NCI-H526 treated with DMSO at 0.1 percent for 48 hours (cell line): ENCODE measurements around the gene STRN3.

Experiments
- DNase-seq: peaks from one replicate; lab custom pipeline; 2025; lab: John Stamatoyannopoulos, UW

STRN3 gene

DNA sequence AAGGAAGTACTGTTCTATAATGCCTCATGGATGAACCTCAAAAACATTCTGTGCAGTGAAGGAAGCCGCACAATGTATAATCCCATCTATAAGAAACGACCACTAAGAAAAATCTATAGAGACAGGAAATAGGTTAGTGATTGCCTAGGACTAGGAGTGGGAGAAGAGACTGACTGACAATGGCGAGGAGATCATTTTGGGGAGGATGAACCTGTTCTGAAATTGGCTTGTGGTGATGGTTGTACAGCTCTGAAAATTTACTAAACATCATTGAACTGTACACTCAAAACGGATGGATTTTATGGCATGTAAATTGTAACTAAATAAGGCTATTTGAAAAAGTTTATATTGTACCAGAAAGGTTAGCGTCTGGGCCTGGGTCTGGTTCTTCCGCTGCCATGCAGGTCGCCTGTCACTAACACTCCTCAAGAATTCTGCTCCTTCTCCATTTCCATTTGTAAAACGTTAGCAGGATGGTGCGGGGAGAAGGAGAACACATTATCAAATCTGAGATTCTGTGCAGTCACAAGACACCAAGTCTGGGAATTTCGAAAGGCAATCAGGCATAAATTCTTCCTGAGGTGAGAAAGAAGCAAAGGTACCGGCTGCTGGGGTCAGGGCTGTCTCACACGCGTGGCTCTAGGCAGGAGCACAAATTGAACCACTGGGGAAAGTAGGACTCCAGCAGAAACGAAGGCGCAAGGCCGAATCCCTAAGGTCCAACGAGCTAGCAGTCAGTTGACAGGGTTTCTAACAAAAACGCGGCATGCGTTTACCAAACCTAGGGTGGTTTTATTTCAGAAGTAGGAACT is 152.7 kb downstream of the STRN3 start:
- no peak for DNase-seq

DNA sequence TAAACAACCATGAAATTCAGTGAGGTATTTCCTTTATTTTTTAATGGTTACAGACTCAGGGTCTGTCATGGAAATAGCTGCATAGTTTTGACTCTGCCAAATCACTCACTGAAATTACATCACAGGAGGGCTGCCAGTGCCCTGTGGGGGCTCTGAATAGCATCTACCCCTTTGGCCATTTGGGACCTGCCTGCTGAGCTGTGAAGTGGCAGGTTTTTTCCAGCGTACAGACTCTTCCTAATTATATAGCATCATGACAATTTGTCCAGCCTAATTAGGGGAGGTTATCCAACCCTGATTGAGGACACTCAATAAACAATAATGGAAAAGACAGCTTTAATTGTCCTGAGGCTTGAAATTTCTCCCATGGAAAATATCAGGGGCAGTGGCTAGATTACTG is 153.6 kb downstream of the STRN3 start:
- no peak for DNase-seq

DNA sequence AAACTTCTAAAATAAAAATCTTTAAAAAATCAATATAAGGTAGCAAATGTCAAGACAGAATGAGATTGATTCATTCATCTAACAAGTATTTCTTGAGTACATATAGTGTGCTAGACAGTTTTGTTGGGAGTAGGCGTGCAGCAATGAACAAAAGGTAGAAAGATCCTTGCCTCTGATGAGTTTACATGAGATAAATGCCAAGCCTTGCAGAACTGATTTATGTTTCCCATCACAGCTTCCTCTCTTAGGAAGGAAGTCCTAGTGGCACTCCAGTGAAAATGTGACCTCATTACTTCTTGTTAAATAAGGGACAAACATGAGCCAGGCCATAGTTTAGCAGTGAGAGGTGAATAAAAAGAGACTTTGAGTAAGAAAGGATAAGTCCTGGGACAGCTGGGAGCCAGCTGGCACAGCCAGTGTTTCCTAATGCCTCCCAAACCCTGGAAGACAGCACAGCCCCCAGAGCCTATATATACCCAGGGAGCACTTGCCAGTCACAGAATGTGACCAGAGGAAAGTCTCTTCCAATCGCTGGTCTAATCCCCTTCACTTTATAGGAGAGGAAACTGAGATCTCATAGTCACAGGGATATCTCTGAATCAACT is 156.5 kb downstream of the STRN3 start:
- no peak for DNase-seq

DNA sequence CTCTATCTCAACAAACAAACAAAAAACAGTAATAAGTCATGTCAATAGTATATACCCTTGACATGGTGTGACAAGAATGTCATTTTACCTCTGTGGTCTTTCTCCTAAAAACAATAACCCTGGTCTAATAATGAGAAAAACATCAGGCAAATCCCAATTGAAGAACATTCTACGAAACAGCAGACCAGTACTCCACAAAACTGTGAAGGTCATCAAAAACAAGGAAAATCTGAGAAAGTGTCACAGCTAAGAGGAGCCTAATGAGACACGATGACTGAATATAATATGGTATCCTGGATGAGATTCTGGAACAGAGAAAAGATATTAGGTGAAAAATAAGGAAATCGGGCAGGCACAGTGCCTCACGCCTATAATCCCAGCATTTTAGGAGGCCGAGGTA is 157.4 kb downstream of the STRN3 start:
- DNase-seq, result no peak

DNA sequence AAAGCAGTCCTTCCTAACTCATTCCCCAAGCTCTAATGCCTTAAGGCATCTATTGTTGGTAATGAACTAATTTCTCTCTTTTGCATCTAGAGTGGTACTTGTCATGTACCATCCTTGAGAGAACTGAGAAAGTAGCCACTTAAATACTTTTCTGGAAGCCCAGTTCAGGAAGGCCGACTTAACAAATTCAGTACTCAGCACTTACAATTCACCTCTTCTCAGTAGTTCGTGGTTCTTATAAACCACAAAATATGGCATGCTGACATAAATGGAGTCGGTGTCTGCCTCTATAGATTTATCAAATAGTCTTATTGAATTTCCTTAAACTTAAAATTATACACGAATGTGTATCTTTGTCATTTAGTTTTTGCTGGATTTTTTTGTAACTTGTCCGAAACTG is 161.2 kb downstream of the STRN3 start:
- DNase-seq, result no peak

DNA sequence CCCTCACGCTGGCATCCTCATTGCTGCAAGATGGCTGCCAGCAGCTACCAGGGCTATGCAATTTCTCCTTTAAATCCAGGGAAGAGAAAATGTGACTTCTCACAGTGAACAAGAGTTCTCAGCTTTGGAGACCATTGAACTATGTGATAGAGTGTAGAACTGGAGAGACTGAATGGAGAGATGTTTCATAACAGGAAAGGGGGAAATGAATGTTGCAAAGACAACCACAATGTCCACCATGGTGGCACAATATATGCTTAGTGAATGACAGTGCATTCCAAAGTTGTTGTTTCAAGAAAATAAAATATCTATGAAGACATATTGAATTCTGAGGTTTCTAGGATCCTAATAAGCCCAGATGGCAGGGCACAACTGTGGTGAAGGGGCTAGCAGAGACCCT is 165.0 kb downstream of the STRN3 start:
- no peak for DNase-seq

DNA sequence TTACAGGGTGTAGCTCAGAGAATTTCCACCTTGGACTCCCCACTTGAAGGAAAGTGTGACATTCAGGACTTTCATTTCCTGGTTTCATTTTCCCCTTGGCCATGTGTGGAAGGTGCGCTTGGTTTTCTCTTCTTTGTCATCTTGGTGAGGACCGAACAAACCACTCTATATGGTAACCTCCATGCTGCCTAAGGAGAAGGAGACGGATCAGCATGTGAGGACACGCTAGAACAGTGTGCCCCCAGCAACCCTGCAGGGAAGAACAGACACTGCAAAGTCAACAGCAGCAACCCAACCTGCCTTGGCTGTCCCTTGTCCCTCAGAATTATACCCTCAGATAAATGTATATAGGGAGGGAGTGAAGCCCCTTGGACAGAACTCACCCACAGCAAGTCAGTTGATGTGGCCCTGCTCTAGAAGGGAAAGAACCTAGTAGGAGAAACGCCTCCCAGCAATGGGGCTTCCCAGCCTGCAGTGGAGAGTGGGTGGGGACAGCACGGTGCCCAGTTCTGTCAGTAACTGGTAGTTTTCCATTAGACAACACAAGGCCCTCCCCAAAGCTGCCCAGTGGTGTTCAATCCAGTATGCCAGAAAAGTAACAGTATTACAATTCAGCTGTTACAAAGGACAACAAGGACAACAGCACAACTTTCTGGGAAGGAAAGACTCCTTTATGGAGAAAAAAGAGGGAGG is 170.7 kb downstream of the STRN3 start:
- no peak for DNase-seq

DNA sequence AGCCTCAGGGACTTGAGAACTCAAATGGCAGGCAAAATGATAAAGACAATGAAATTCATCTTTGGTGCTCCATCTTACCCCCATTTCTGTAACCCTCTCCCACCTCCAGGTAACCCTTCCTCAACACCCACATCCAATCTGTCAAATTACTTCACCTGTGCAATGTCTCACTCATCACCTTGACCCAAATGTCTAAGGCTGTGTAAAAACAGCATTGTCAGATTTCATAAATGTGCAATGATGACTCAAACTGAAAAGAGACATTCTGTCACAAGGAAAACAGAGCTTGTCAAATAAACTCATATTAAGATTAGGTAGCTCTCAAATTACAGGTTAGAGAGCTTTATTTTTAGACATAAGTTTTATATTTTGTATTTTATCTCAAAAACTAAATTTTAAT is 171.7 kb downstream of the STRN3 start:
- no peak for DNase-seq

DNA sequence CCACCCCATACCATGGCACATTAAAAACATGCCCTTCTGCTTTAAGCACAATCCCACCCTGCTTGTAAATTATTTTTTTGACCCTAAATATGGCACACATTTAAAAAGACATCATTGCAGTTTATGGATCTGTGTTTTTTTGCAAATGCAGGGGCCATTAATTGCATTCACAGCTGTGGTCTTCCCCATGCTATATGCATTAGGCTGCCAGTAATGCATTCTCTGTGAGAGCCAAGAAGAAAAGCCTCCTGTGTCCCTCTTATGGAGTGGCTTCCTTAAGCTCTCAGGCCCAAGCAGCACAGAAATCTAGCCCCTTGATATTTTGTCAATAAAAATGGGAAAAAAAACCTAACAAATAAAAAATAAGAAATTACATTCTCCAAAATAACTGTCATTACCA is 172.2 kb downstream of the STRN3 start:
- DNase-seq, result no peak

DNA sequence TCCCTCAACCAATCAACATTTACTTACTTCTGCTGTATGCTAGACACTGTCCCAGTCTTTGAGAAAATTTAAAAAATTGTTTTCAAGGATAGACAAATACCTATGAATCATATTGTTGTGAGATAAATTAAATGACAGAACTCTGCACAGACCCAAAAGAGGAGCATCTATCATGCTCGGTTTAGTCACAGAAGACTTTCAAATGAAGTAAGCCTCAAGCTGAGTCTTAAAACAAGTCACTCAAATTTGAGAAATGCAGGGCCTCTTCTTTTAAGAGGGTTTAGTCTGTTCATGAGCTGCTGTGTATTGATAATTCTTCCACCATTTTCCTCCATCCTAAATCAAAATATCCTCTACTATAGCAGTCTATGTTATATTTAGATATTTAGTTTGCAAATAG is 176.2 kb downstream of the STRN3 start:
- no peak for DNase-seq

DNA sequence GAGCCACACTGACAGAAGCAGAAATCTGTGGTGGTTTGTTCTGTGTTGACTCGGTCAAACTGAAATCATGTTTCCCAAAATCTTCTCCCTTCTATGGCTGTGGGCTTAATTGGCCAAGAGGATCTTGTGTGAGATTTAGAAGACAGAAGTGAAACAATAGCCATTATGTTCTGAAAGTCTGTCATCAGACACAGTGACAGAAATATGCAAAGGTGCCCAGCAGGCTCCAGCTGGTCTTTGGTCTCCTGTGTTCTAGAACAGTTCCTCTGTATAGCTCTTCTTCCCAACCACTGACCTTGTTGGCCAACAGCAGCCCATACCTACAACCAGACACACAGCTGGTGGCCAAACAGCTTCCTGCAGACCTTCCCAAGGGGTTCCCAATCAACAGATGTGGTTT is 176.8 kb downstream of the STRN3 start:
- DNase-seq, result no peak

DNA sequence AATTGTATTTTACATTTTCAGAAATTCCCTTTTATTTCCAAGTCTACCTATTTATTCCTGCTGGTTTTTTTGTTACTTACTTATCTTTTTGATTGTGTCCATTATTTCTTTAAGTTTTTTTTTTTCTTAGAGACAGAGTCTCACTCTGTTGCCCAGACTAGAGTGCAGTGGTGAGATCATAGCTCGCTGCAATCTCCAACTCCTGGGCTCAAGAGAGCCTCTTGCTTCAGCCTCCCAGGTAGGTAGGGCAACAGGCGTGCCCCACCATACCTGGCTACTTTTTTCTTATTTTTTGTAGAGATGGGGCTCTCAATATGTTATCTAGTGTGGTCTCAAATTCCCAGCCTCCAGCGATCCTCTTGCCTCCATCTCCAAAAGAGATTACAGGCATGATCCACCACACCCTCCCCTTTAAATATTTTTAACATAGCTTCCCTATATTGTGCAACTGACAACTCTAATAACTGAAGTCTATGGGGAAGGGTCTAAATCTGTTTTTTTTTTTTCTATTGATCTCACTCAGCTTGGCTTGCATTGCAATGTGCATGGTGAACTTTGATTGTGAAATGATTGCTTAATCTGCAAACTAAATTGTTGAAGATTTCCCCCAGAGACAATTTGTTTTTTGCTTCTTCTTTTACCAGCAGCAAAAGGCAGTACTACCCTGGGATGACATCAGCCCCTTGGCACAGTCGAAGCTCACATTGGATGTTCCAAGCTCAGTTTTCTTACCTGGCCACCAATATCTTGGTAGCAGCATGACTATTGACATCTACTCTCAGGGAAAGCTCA is 177.5 kb downstream of the STRN3 start:
- DNase-seq, result no peak
